K562 treated with DMSO at 1 percent for 48 hours (cell line): ENCODE data around the gene EIF3A. TPM values are rescaled to one million over a fixed set of nuclear protein-coding genes. Genes with fewer than 3 reads are reported as not detected.

Source experiments
- total RNA-seq: library from RNA; unstranded; fragments of 300-600 nt; gene quantifications from 2 replicates; pipeline ENCODE4 v1.2.3, GENCODE V29; 2022; ENCODE audit warnings: low replicate concordance; ENCODE audit errors: extremely low read depth

Gene EIF3A, protein sequence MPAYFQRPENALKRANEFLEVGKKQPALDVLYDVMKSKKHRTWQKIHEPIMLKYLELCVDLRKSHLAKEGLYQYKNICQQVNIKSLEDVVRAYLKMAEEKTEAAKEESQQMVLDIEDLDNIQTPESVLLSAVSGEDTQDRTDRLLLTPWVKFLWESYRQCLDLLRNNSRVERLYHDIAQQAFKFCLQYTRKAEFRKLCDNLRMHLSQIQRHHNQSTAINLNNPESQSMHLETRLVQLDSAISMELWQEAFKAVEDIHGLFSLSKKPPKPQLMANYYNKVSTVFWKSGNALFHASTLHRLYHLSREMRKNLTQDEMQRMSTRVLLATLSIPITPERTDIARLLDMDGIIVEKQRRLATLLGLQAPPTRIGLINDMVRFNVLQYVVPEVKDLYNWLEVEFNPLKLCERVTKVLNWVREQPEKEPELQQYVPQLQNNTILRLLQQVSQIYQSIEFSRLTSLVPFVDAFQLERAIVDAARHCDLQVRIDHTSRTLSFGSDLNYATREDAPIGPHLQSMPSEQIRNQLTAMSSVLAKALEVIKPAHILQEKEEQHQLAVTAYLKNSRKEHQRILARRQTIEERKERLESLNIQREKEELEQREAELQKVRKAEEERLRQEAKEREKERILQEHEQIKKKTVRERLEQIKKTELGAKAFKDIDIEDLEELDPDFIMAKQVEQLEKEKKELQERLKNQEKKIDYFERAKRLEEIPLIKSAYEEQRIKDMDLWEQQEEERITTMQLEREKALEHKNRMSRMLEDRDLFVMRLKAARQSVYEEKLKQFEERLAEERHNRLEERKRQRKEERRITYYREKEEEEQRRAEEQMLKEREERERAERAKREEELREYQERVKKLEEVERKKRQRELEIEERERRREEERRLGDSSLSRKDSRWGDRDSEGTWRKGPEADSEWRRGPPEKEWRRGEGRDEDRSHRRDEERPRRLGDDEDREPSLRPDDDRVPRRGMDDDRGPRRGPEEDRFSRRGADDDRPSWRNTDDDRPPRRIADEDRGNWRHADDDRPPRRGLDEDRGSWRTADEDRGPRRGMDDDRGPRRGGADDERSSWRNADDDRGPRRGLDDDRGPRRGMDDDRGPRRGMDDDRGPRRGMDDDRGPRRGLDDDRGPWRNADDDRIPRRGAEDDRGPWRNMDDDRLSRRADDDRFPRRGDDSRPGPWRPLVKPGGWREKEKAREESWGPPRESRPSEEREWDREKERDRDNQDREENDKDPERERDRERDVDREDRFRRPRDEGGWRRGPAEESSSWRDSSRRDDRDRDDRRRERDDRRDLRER (N-terminal part only)
- 133 TPM in 1 of 2 replicates, not detected in the other for total RNA-seq

DNA sequence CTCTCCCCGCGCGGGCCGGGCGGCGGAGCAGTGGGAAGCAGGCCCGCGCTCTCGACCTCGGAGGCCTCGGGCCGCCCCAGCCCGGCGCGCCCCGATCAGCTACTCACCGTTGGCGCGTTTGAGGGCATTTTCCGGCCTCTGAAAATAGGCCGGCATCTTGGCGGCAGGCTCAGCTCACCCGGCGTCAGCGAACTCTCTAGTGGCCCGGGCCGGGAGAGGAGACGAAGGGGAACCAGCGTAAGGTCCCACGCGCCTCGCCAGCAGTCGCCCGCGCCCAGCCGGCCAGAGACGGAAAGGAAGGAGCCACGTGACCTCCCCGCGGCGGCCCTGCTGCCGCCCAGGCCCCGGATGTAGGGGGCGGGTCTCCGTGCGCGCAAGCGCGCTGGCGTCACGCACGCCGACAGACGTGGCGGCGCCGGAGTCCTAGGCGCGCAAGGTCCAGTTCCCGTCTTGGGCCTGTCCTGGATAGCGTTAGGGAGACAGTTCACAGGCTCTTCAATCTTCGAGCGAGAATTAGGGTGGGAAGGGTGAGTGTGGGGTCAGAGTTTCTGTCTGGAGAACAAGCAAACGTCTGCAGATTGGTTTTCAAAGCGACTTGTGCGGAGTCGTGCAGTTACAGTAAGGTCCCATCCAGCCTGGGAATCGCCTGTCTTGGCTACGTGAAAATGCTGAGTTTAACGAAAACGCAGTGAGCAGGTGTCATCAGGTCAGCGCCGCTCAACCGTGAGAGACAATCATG, at the start of gene EIF3A:
Gene EIF3A (minus strand): TSS at position 297 of the 739 bp plus-strand sequence. CDS start 141 bp downstream, at position 156.

DNA sequence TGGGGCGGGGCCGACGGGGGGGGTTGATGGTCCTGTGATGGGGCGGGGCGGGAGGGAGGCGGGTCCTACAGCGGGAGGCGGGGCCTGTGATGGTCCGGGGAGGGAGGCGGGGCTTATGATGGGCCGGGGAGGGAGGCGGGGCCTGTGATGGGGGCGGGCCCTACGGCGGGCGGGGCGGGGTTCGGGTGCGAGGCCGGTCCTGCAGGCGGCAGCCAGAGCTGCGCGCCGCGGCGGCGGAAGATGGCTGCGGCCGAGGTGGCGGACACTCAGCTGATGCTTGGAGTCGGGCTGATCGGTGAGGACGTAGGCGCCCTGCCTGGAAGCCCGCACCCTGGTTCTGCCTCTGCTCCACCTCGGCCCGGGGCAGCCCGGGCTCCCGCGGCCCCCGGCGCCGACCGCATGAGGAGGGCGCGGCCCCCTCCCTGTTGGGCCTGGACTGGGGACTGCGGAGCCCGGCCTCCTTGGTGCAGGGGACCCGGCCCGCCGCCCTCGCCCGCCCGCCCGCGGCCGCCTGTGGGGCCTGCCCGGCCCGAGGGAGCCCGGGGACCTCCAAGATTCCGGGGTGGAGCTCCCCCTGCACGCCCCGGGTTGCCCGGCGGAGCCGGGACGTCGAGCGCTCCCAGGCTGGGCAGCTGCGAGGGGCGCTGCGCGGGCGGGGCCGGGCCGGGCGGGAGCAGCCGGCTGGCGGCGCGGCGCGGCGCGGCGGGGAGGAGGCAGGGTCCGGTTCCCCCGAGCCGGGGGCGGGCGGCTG, 23.5 kb upstream of the EIF3A start, which contains the start of gene DENND10:
Gene DENND10 (plus strand): TSS at position 211 of the 751 bp plus-strand sequence. CDS start 30 bp downstream, at position 241.

DNA sequence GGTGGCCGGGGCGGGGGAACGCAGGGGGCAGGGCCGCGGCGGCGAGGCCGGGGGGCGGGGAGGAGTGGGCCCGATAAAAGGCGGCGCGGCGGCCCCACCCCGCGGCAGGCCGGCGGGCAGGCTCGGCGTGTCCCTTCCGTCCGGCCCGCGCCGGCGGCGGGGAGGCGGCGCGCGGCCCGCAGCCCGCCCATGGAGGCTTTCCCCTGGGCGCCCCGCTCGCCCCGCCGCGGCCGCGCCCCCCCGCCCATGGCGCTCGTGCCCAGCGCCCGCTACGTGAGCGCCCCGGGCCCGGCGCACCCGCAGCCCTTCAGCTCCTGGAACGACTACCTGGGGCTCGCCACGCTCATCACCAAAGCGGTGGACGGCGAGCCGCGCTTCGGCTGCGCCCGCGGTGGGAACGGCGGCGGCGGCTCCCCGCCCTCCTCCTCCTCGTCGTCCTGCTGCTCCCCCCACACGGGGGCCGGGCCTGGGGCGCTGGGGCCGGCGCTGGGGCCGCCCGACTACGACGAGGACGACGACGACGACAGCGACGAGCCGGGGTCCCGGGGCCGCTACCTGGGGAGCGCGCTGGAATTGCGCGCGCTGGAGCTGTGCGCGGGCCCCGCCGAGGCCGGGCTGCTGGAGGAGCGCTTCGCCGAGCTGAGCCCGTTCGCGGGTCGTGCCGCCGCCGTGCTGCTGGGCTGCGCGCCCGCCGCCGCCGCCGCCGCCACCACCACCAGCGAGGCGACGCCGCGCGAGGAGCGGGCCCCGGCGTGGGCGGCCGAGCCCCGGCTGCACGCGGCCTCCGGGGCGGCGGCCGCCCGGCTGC, 50.8 kb downstream of the EIF3A start, which contains the start of gene NANOS1:
Gene NANOS1 (plus strand): TSS at position 102 of the 808 bp plus-strand sequence. CDS start 88 bp downstream, at position 190.

Other genes with a start within 250 kb of the EIF3A start
- not detected in 2 replicates for gene NANOS1, start 51.1 kb downstream of the EIF3A start, total RNA-seq
- gene DENND10, start 23.3 kb upstream of the EIF3A start, total RNA-seq = not detected in 2 replicates
- gene SFXN4, start 84.9 kb upstream of the EIF3A start, total RNA-seq = not detected in 2 replicates
- not detected in 2 replicates for gene PRDX3, start 98.0 kb upstream of the EIF3A start, total RNA-seq
- gene GRK5, start 126.8 kb upstream of the EIF3A start, total RNA-seq = not detected in 2 replicates